Parathyroid adenoma (tissue), 2 donors: ENCODE measurements around the gene CMPK2.

Experiments used
- H2AFZ ChIP-seq: fragments of 300-600 bp; sonication (generic); one replicate; pipeline ENCODE4 v1.7.0; 2017; ENCODE audit warnings: antibody characterized with exemption, mild to moderate bottlenecking
- H3K27ac ChIP-seq: fragments of 300-600 bp; sonication (generic); one replicate; pipeline ENCODE4 v1.7.0; 2017
- H3K27me3 ChIP-seq: fragments of 300-600 bp; sonication (generic); one replicate; pipeline ENCODE4 v1.7.0; 2017; ENCODE audit warnings: low read length; ENCODE audit not compliant: control insufficient read depth, insufficient read depth
- H3K36me3 ChIP-seq: fragments of 300-600 bp; sonication (generic); one replicate; pipeline ENCODE4 v1.7.0; 2017; ENCODE audit warnings: low read length; ENCODE audit not compliant: control insufficient read depth, insufficient read depth
- H3K4me1 ChIP-seq: fragments of 300-600 bp; sonication (generic); one replicate; pipeline ENCODE4 v1.7.0; 2017; ENCODE audit warnings: control low read depth
- H3K4me2 ChIP-seq: fragments of 300-600 bp; sonication (generic); one replicate; pipeline ENCODE4 v1.7.0; 2017; ENCODE audit warnings: low read length
- H3K4me3 ChIP-seq: fragments of 300-600 bp; sonication (generic); one replicate; pipeline ENCODE4 v1.7.0; 2017; ENCODE audit warnings: low read depth, low read length
- H3K79me2 ChIP-seq: fragments of 300-600 bp; sonication (generic); one replicate; pipeline ENCODE4 v1.7.0; 2017; ENCODE audit warnings: control low read depth
- H3K9ac ChIP-seq: fragments of 300-600 bp; sonication (generic); one replicate; pipeline ENCODE4 v1.7.0; 2017; ENCODE audit warnings: mild to moderate bottlenecking
- H3K9me3 ChIP-seq: fragments of 300-600 bp; sonication (generic); one replicate; pipeline ENCODE4 v1.7.0; 2017; ENCODE audit warnings: low read length; ENCODE audit not compliant: control insufficient read depth
- TF ChIP-seq, protein P1 (sequence below): fragments of 300-600 bp; sonication (generic); IDR thresholded peaks from one replicate; pipeline ENCODE4 v1.7.0; 2017; ENCODE audit warnings: antibody characterized with exemption, mild to moderate bottlenecking
- donor health status: primary hyperparathyroidism.

Gene CMPK2

DNA sequence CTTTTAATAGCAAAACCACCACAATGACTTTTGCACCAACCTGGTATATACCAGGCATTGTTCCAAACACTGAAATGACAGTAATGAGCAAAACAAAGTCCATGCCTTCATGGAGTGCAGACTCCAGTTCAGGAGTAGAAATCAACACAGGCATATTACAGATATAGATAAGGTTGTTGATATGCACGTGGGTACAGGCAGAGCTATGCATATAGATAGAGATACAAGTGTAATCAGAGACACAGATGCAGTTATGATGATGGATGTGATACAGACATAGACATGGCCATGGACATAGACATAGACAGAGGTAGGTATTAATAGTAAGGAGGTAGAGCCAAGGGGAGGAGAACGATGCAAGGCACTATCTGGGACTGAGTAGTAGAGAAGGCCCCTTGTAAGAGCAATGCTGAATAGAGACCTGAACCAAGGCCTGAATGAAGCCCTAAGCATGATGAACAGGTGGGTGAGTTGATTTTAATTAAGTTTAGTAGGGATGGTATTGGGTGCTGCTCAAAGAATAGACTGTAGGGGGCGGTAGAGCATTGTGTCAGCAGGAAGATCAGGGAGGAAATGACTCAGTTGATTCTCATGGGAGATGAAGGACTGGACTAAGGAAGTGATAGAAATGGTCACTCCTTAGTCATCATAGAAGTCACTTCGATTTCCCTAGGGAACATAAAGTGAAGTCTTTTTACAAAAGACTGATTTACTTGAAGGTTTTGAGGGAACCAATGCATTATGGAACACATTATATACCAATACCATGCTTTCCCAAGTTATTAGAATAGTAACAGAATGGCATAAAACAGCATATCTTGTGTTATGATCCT, 39.4 kb downstream of the CMPK2 start:
- Histone ChIP-seq H3K9me3 (no peaks in the 10 kb centered on the region), H3K27ac (no peak overlapping the region), H3K4me3 (no peak overlapping the region), H3K9ac (no peak overlapping the region), H3K36me3 (no peaks in the 10 kb centered on the region), H2AFZ (no peak overlapping the region), H3K4me1 (no peaks in the 10 kb centered on the region), H3K27me3 (no peaks in the 10 kb centered on the region), H3K79me2 (no peaks in the 10 kb centered on the region), H3K4me2 (no peak overlapping the region)
- TF ChIP-seq, protein P1, sequence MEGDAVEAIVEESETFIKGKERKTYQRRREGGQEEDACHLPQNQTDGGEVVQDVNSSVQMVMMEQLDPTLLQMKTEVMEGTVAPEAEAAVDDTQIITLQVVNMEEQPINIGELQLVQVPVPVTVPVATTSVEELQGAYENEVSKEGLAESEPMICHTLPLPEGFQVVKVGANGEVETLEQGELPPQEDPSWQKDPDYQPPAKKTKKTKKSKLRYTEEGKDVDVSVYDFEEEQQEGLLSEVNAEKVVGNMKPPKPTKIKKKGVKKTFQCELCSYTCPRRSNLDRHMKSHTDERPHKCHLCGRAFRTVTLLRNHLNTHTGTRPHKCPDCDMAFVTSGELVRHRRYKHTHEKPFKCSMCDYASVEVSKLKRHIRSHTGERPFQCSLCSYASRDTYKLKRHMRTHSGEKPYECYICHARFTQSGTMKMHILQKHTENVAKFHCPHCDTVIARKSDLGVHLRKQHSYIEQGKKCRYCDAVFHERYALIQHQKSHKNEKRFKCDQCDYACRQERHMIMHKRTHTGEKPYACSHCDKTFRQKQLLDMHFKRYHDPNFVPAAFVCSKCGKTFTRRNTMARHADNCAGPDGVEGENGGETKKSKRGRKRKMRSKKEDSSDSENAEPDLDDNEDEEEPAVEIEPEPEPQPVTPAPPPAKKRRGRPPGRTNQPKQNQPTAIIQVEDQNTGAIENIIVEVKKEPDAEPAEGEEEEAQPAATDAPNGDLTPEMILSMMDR = peak; percentile 45

DNA sequence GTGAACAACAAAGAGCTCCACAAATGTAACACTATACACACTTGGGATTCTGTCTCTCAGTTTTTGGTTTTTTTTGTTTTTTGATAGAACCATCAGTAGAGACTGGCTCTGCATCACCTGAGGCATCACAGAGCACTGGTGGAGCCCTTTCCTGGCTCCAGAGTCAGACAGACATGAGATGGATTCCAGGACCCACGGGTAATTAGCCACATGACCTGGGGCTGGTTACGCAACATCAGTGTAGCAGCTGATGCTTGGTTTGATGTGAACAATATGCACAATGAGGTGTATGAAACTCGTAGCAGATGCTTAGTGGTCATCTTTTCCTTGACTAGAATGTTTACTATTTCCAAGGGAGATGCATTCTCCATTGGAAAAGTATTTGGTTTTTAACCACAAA, 40.7 kb downstream of the CMPK2 start:
- Histone ChIP-seq H2AFZ (no peak overlapping the region), H3K4me3 (no peak overlapping the region), H3K27ac (no peak overlapping the region), H3K4me1 (no peaks in the 10 kb centered on the region), H3K27me3 (no peaks in the 10 kb centered on the region), H3K9ac (no peak overlapping the region), H3K36me3 (no peaks in the 10 kb centered on the region), H3K9me3 (no peaks in the 10 kb centered on the region), H3K4me2 (no peak overlapping the region), H3K79me2 (no peaks in the 10 kb centered on the region)
- TF ChIP-seq, protein P1 = no peak

DNA sequence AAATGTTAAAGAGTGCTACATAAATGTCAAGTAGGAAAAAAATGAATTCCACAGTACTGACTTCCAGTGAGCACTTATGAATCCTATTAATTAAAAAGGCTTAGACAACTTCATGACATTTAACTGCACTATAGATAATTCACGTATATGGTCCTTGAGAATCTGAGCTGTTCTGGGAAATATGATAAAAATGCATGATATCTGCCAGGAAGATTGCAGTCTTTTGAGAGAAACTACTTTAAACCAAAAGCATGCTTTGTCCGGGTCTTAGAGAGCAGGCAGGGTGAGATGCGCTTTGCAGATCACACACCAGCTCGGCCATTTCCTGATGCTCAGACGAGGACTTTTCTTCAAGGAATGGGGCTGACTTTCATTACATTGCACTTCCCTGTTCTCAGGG, 42.6 kb downstream of the CMPK2 start:
- no peaks in the 10 kb centered on the region for H3K36me3 ChIP-seq
- H3K79me2 ChIP-seq = no peaks in the 10 kb centered on the region
- no peak overlapping the region for H3K4me3 ChIP-seq
- TF ChIP-seq, protein P1 = no peak
- no peaks in the 10 kb centered on the region for H3K9me3 ChIP-seq
- H3K27me3 ChIP-seq = no peaks in the 10 kb centered on the region
- H3K27ac ChIP-seq = no peak overlapping the region
- H2AFZ ChIP-seq = peak overlapping the region; percentile 22
- H3K9ac ChIP-seq = no peak overlapping the region
- no peaks in the 10 kb centered on the region for H3K4me1 ChIP-seq
- H3K4me2 ChIP-seq = no peak overlapping the region

DNA sequence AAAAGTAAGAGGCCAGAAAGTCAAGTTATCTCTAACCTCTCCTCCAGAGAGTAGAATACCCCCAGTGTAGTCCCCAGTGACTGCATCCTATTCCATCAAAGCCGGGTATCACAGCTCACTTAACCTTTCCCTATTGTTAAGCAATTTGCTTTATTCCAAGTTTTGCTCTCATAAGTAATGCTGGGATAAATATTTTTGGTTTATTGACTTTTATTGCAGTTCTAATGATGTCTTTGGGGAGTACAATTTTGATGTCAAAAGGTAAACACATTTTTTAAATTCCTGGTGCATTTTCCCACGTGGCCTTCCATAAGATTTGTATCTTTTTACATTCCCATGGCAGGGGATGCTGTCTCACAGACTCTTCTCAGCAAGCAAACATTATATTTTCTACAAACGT, 43.3 kb downstream of the CMPK2 start:
- Histone ChIP-seq H3K79me2 (no peaks in the 10 kb centered on the region), H3K4me1 (no peaks in the 10 kb centered on the region), H3K4me3 (no peak overlapping the region), H3K27me3 (no peaks in the 10 kb centered on the region), H2AFZ (no peak overlapping the region), H3K27ac (no peak overlapping the region), H3K9me3 (no peaks in the 10 kb centered on the region), H3K9ac (no peak overlapping the region), H3K4me2 (no peak overlapping the region), H3K36me3 (no peaks in the 10 kb centered on the region)
- TF ChIP-seq, protein P1 = no peak
